K562 (cell line): ENCODE measurements around the gene UAP1. TPM values are rescaled to one million over a fixed set of nuclear protein-coding genes. Genes with fewer than 3 reads are reported as not detected.

ENCODE experiments used
- ATAC-seq: fragments of 200-7000 bp; cut with Tn5 transposase; 3 replicates; pipeline ENCODE4 v1.9.1; 2020; ENCODE audit warnings: moderate library complexity
- BruUV-seq: library from RNA; stranded (reverse); fragments of 400-500 nt; replicated peaks from 2 replicates; lab custom pipeline; 2021; lab: Mats Ljungman, UMichigan
- CTCF ChIA-PET: fragments of 300-600 bp; formaldehyde crosslinking; extraction: SDS; loops from one replicate; lab custom pipeline; 2021; ENCODE audit warnings: low intra/inter-chr PET ratio; lab: Yijun Ruan, JAX
- POLR2A ChIA-PET: fragments of 300-600, 350-650 bp; sonication (Branson Sonifier 250); formaldehyde crosslinking; extraction: SDS; loops from one replicate; lab custom pipeline; 2021; ENCODE audit warnings: antibody characterized with exemption, inconsistent platforms; lab: Yijun Ruan, JAX
- DNase-seq, 4 experiments: peaks; one replicate each; pipeline versions ENCODE4 v3.0.0 to v3.0.0-alpha.2; 2011 to 2018; ENCODE audit warnings: low spot score in 3 of 4, mixed read lengths in 3 of 4; ENCODE audit errors: extremely low read depth in 1 of 4
- FAIRE-seq: peaks from 2 replicates; lab custom pipeline; 2011; peaks lifted over from hg19 to GRCh38; lab: Jason Lieb, UNC
- H2AFZ ChIP-seq: 2 replicates; pipeline ENCODE4 v1.6.0; 2011; ENCODE audit warnings: low read depth, low read length, control low read depth, inconsistent platforms
- H3K27ac ChIP-seq: fragments of 200-600 bp; 3 replicates; pipeline ENCODE4 v1.8.0; 2011; ENCODE audit warnings: low read depth, mild to moderate bottlenecking, control low read depth, inconsistent platforms, low read length, moderate library complexity, mixed read lengths; ENCODE audit errors: extremely low read depth
- H3K27me3 ChIP-seq, 2 experiments: fragments of 300-600 bp in 1 of 2; 2 replicates in 1 of 2; 3 replicates in 1 of 2; pipeline versions ENCODE4 v1.6.0 to v1.8.0; 2011; ENCODE audit warnings: inconsistent platforms in 2 of 2, low read length in 2 of 2, mild to moderate bottlenecking in 1 of 2, mixed read lengths in 1 of 2, moderate library complexity in 1 of 2; ENCODE audit not compliant: control insufficient read depth in 2 of 2, insufficient read depth in 2 of 2
- H3K36me3 ChIP-seq: fragments of 300-600 bp; 3 replicates; pipeline ENCODE4 v1.8.0; 2011; ENCODE audit warnings: mild to moderate bottlenecking, low read length, inconsistent platforms; ENCODE audit not compliant: control insufficient read depth, insufficient read depth
- H3K4me1 ChIP-seq, 2 experiments: fragments of 200-600 bp in 1 of 2; replicated peaks in 1 of 2; 2 replicates in 1 of 2; 3 replicates in 1 of 2; pipeline versions ENCODE4 v1.5.1 to v1.8.0; 2011; ENCODE audit warnings: inconsistent platforms in 2 of 2, low read length in 2 of 2, mild to moderate bottlenecking in 1 of 2, mixed read lengths in 1 of 2, moderate library complexity in 1 of 2; ENCODE audit not compliant: control insufficient read depth in 2 of 2, insufficient read depth in 2 of 2
- H3K4me2 ChIP-seq: 2 replicates; pipeline ENCODE4 v1.6.1; 2011; ENCODE audit warnings: low read length, control low read depth, inconsistent platforms, mixed read lengths; ENCODE audit not compliant: insufficient read depth
- H3K4me3 ChIP-seq: fragments of 200-600 bp; sonication (generic), shearing (Covaris generic); 2 replicates; pipeline ENCODE4 v1.5.1; 2016; ENCODE audit warnings: control low read depth, inconsistent platforms
- H3K79me2 ChIP-seq: fragments of 200-600 bp; 3 replicates; pipeline ENCODE4 v1.8.0; 2011; ENCODE audit warnings: low read length, inconsistent platforms; ENCODE audit not compliant: control insufficient read depth, insufficient read depth
- H3K9ac ChIP-seq, 2 experiments: 2 replicates each; pipeline versions ENCODE4 v1.6.0 to v1.6.1; 2011; ENCODE audit warnings: low read depth in 2 of 2, low read length in 2 of 2, control low read depth in 1 of 2, inconsistent platforms in 1 of 2, mild to moderate bottlenecking in 1 of 2, mixed read lengths in 1 of 2; ENCODE audit not compliant: insufficient read depth in 1 of 2
- H3K9me1 ChIP-seq: one replicate; pipeline ENCODE4 v1.6.0; 2011; ENCODE audit warnings: inconsistent platforms, mild to moderate bottlenecking, low read length, moderate library complexity; ENCODE audit not compliant: control insufficient read depth, insufficient read depth
- H3K9me3 ChIP-seq: replicated peaks from 2 replicates; pipeline ENCODE4 v1.5.1; 2011; ENCODE audit warnings: low read depth, low read length, inconsistent platforms; ENCODE audit not compliant: control insufficient read depth, insufficient read depth
- H4K20me1 ChIP-seq: replicated peaks from 2 replicates; pipeline ENCODE4 v1.6.1; 2011; ENCODE audit warnings: low read length, inconsistent platforms, mixed read lengths; ENCODE audit not compliant: control insufficient read depth, insufficient read depth
- C11orf30 ChIP-seq: fragments of 450-650 bp; IDR thresholded peaks from 2 replicates; pipeline ENCODE4 v1.6.1; 2016; ENCODE audit warnings: low read depth, mild to moderate bottlenecking
- CHD1 ChIP-seq: fragments of 200-600 bp; sonication (generic); IDR thresholded peaks from one replicate; pipeline ENCODE4 v1.6.1; 2012; ENCODE audit warnings: mild to moderate bottlenecking, moderate library complexity, low read length, inconsistent platforms
- CREBBP ChIP-seq: IDR thresholded peaks from one replicate; pipeline ENCODE4 v1.6.1; 2012; ENCODE audit warnings: low read depth, mild to moderate bottlenecking, control low read depth, inconsistent platforms, low read length
- HEY1 ChIP-seq: fragments of 250-450 bp; sonication (Bioruptor Pico); IDR thresholded peaks from 2 replicates; pipeline ENCODE4 v1.5.0; 2020; ENCODE audit warnings: mild to moderate bottlenecking, moderate library complexity, borderline replicate concordance
- IFI16 ChIP-seq: fragments of 250-450 bp; sonication (Bioruptor Pico); IDR thresholded peaks from 2 replicates; pipeline ENCODE4 v2.1.2; 2022; ENCODE audit warnings: mild to moderate bottlenecking, inconsistent platforms
- MYBL2 ChIP-seq, 2 experiments: fragments of 450-650 bp in 1 of 2; sonication (generic) in 1 of 2; formaldehyde crosslinking in 1 of 2; IDR thresholded peaks; 2 replicates each; pipeline versions ENCODE4 v1.6.1 to v1.8.1; 2017 to 2022; ENCODE audit warnings: borderline replicate concordance in 1 of 2, inconsistent platforms in 1 of 2, low read depth in 1 of 2, mild to moderate bottlenecking in 1 of 2, missing genetic modification reagents in 1 of 2, moderate library complexity in 1 of 2
- NCOA2 ChIP-seq, 2 experiments: fragments of 450-650 bp; IDR thresholded peaks; 2 replicates each; pipeline ENCODE4 v1.6.1; 2018; ENCODE audit warnings: mild to moderate bottlenecking in 2 of 2, moderate library complexity in 1 of 2; ENCODE audit not compliant: partially characterized antibody in 2 of 2
- TAF7 ChIP-seq: fragments of 450-650 bp; IDR thresholded peaks from 2 replicates; pipeline ENCODE4 v1.6.1; 2016; ENCODE audit warnings: missing genetic modification characterization, missing compliant biosample characterization
- TRIM28 ChIP-seq: fragments of 450-650 bp; IDR thresholded peaks from 2 replicates; pipeline ENCODE4 v1.6.1; 2017
- ZNF507 ChIP-seq: conservative IDR thresholded peaks from 2 replicates; pipeline ENCODE4 v1.6.1; 2017; ENCODE audit warnings: missing genetic modification characterization, missing compliant biosample characterization
- WGBS: fragments of 100-300 bp; shearing (Covaris generic); methylation state at CpG from one replicate; pipeline ENCODE4 v1.1.6; 2016; ENCODE audit warnings: low coverage, mixed read lengths; ENCODE audit not compliant: insufficient coverage; ENCODE audit errors: missing lambda C conversion rate; 5-methylcytosine and 5-hydroxymethylcytosine counted together
- in situ Hi-C: fragments of 300-500 bp; cut with MboI; formaldehyde crosslinking; loops from 4 replicates; pipeline ENCODE4 v1.15.0; 2018; ENCODE audit warnings: inconsistent platforms, mixed read lengths
- intact Hi-C: fragments of 100-400 bp; cut with micrococcal nuclease; formaldehyde crosslinking; loops from 2 replicates; pipeline ENCODE4 v1.14.2; 2022
- polyA plus RNA-seq, 8 experiments: library from polyadenylated mRNA; depleted of rRNA in 4 of 8; stranded (reverse) in 5 of 8; unstranded in 3 of 8; fragments of >200 nt; fragmentation: Nextera tagmentation in 2 of 8; fragmentation: Illumina TruSeq in 1 of 8; extraction: Ambion mirVana in 2 of 8; extraction: Trizol in 1 of 8; gene quantifications; 2 replicates each; pipeline versions ENCODE4 v1.2.1 to v1.2.3, GENCODE V29; 2011 to 2014; ENCODE audit warnings: inconsistent platforms in 1 of 8, missing spikeins in 1 of 8
- total RNA-seq, 7 experiments: library from RNA; depleted of rRNA in 6 of 7; stranded (reverse); fragments of >200 nt in 6 of 7; fragmentation: Illumina TruSeq in 2 of 7; extraction: Trizol in 2 of 7; gene quantifications; 2 replicates each; pipeline versions ENCODE4 v1.2.1 to v1.2.3, GENCODE V29; 2011 to 2021; ENCODE audit warnings: low replicate concordance in 1 of 7

The UAP1 gene
- total and polyA plus RNA-seq, 9 of the 15 experiments (the other 6 are each of a cell fraction or from before 2014, with no cell fraction given), result 182 to 317 (median 213) TPM

GRCh38 chr1:162626094-162626493 lies 64.6 kb downstream of the UAP1 start:
- Histone ChIP-seq H3K27me3 (no peaks in the 10 kb centered on the region), H2AFZ (no peak overlapping the region), H3K4me3 (no peak overlapping the region), H3K79me2 (no peaks in the 10 kb centered on the region), H3K36me3 (no peaks in the 10 kb centered on the region), H3K9ac (no peak overlapping the region), H3K4me1 (peaks cover 2 to 18% of the 10 kb centered on the region in 2 experiments; a peak in 4 of 5 replicates), H3K9me3 (no peaks in the 10 kb centered on the region), H4K20me1 (no peaks in the 10 kb centered on the region), H3K4me2 (no peak overlapping the region), H3K9me1 (no peaks in the 10 kb centered on the region), H3K27ac (no peak overlapping the region)
- FAIRE-seq, result no peak
- ChIA-PET CTCF (no interaction called here), POLR2A (interaction anchor here (0.6 kb wide), 1 partner anchor 25 kb away, joined by 3 read pairs; no protein-coding TSS in a partner anchor)
- DNase-seq, result no peak
- TF ChIP-seq NCOA2 (IDR thresholded peaks at IDR 0.05; ENCODE audit: partially characterized antibody in 2 of 2) (no peak), TAF7 (no peak), C11orf30 (no peak), IFI16 (CRISPR knock-in tag) (no peak), CHD1 (no peak), ZNF507 (tag) (no peak), TRIM28 (no peak), CREBBP (no peak), MYBL2 (IDR thresholded peaks at IDR 0.05; ENCODE audit: low read depth) (no peak), MYBL2 (CRISPR knock-in tag; IDR thresholded peaks at IDR 0.05; ENCODE audit: borderline replicate concordance) (no peak), HEY1 (no peak)
- no peak for ATAC-seq
- BruUV-seq, result no TSS peak
- intact Hi-C loops (loop anchor here (10.0 kb wide), 1 partner anchor 351 kb away; no protein-coding TSS in a partner anchor), in situ Hi-C loops (loop anchor here (10.0 kb wide), 1 partner anchor 179 kb away; no protein-coding TSS in a partner anchor)
- 24% methylated on average over 2 of the region's 2 CpGs for WGBS
